Neural progenitor cell (in vitro differentiated cells): ENCODE measurements around the gene TLK1. TPM values are rescaled to one million over a fixed set of nuclear protein-coding genes. Genes with fewer than 3 reads are reported as not detected.

Source experiments
- DNase-seq: peaks from one replicate; pipeline ENCODE4 v3.0.0-alpha.2; 2016; ENCODE audit warnings: low spot score
- H2AFZ ChIP-seq: fragments of 200-600 bp; sonication (generic); replicated peaks from 2 replicates; pipeline ENCODE4 v1.6.1; 2016; ENCODE audit warnings: antibody characterized with exemption
- H3F3A ChIP-seq: fragments of 200-600 bp; sonication (generic); 2 replicates; pipeline ENCODE4 v1.6.1; 2016; ENCODE audit warnings: antibody characterized with exemption, low read depth
- H3K27ac ChIP-seq: fragments of 200-600 bp; sonication (generic); 2 replicates; pipeline ENCODE4 v1.5.1; 2016; ENCODE audit warnings: mild to moderate bottlenecking
- H3K27me3 ChIP-seq: fragments of 200-600 bp; sonication (generic); 2 replicates; pipeline ENCODE4 v1.6.1; 2016; ENCODE audit warnings: mild to moderate bottlenecking, moderate library complexity
- H3K36me3 ChIP-seq: fragments of 200-600 bp; sonication (generic); 2 replicates; pipeline ENCODE4 v1.5.1; 2016
- H3K4me1 ChIP-seq: fragments of 200-600 bp; sonication (generic); 2 replicates; pipeline ENCODE4 v1.6.1; 2016; ENCODE audit warnings: mixed run types
- H3K4me2 ChIP-seq: fragments of 200-600 bp; sonication (generic); 2 replicates; pipeline ENCODE4 v1.6.1; 2016
- H3K4me3 ChIP-seq: fragments of 200-600 bp; sonication (generic); 2 replicates; pipeline ENCODE4 v1.5.1; 2016
- H3K79me2 ChIP-seq: fragments of 200-600 bp; sonication (generic); 2 replicates; pipeline ENCODE4 v1.6.1; 2016; ENCODE audit warnings: low read depth
- H3K9ac ChIP-seq: fragments of 200-600 bp; sonication (generic); 2 replicates; pipeline ENCODE4 v1.6.1; 2016
- H3K9me3 ChIP-seq: fragments of 200-600 bp; sonication (generic); 2 replicates; pipeline ENCODE4 v1.5.1; 2016; ENCODE audit warnings: low read depth
- H4K20me1 ChIP-seq: fragments of 200-600 bp; sonication (generic); 2 replicates; pipeline ENCODE4 v1.6.1; 2016; ENCODE audit warnings: low read depth
- H3K27ac Mint-ChIP-seq: 3 replicates; pipeline ENCODE4 v1.8.0; 2021; ENCODE audit warnings: mixed read lengths
- H3K27me3 Mint-ChIP-seq: 2 replicates; pipeline ENCODE4 v1.8.0; 2022; ENCODE audit warnings: low read depth, mild to moderate bottlenecking, inconsistent platforms, moderate library complexity, mixed read lengths; ENCODE audit not compliant: insufficient read depth
- H3K36me3 Mint-ChIP-seq: 3 replicates; pipeline ENCODE4 v1.8.0; 2021; ENCODE audit warnings: mixed read lengths
- H3K4me1 Mint-ChIP-seq: 3 replicates; pipeline ENCODE4 v1.8.0; 2021; ENCODE audit warnings: mixed read lengths
- H3K4me3 Mint-ChIP-seq: 3 replicates; pipeline ENCODE4 v1.8.0; 2021; ENCODE audit warnings: mild to moderate bottlenecking, moderate library complexity, mixed read lengths
- H3K9me3 Mint-ChIP-seq: 3 replicates; pipeline ENCODE4 v1.8.0; 2020; ENCODE audit warnings: mixed read lengths
- CTCF ChIP-seq: fragments of 200-600 bp; sonication (generic); IDR thresholded peaks from 2 replicates; pipeline ENCODE4 v1.5.1; 2017; ENCODE audit warnings: antibody characterized with exemption, mild to moderate bottlenecking
- EZH2 ChIP-seq: fragments of 200-600 bp; sonication (generic); IDR thresholded peaks from 2 replicates; pipeline ENCODE4 v1.6.1; 2017; ENCODE audit warnings: antibody characterized with exemption, mild to moderate bottlenecking, moderate library complexity
- EZH2phosphoT487 ChIP-seq: fragments of 200-600 bp; sonication (generic); IDR thresholded peaks from 2 replicates; pipeline ENCODE4 v1.6.1; 2017; ENCODE audit warnings: antibody characterized with exemption
- total RNA-seq: library from RNA; depleted of rRNA; stranded (reverse); fragments of >200 nt; gene quantifications from 2 replicates; pipeline ENCODE4 v1.2.3, GENCODE V29; 2015; ENCODE audit warnings: low replicate concordance

Gene TLK1
- total RNA-seq, 1 donor from 2014 or later = 31.1 TPM

- Mint-ChIP-seq H3K27me3 (peaks cover 2% of the 10 kb centered on the region), H3K4me3 (no peak overlapping the region), H3K9me3 (no peaks in the 10 kb centered on the region), H3K4me1 (peaks cover 14% of the 10 kb centered on the region), H3K27ac (no peak overlapping the region), H3K36me3 (no peaks in the 10 kb centered on the region)
- H3K9me3 ChIP-seq = no peaks in the 10 kb centered on the region
- no peak for DNase-seq
- no peak overlapping the region for H3K4me2 ChIP-seq
- peaks cover 7% of the 10 kb centered on the region for H3K4me1 ChIP-seq
- peaks cover 14% of the 10 kb centered on the region for H3K27me3 ChIP-seq
- no peaks in the 10 kb centered on the region for H3K36me3 ChIP-seq
- peaks cover 14% of the 10 kb centered on the region for H3F3A ChIP-seq
- TF ChIP-seq EZH2phosphoT487 = no peak
- TF ChIP-seq CTCF = no peak
- no peak for TF ChIP-seq EZH2
- H2AFZ ChIP-seq = no peak overlapping the region
- no peak overlapping the region for H3K9ac ChIP-seq
- no peaks in the 10 kb centered on the region for H3K79me2 ChIP-seq
- H4K20me1 ChIP-seq = no peaks in the 10 kb centered on the region
- no peak overlapping the region for H3K27ac ChIP-seq
- H3K4me3 ChIP-seq = no peak overlapping the region
Measured at GRCh38 chr2:170975127-170975942, 185.4 kb downstream of the TLK1 start.

- Mint-ChIP-seq H3K9me3 (no peaks in the 10 kb centered on the region), H3K27me3 (peaks cover 2% of the 10 kb centered on the region), H3K36me3 (no peaks in the 10 kb centered on the region), H3K4me1 (peaks cover 14% of the 10 kb centered on the region), H3K27ac (peak overlapping the region; percentile 16), H3K4me3 (peak overlapping the region; percentile 62)
- Histone ChIP-seq H3K9ac (no peak overlapping the region), H3K9me3 (no peaks in the 10 kb centered on the region), H3F3A (peaks cover 14% of the 10 kb centered on the region), H3K4me1 (peaks cover 7% of the 10 kb centered on the region), H3K27ac (no peak overlapping the region), H2AFZ (no peak overlapping the region), H3K36me3 (no peaks in the 10 kb centered on the region), H3K79me2 (no peaks in the 10 kb centered on the region), H4K20me1 (no peaks in the 10 kb centered on the region), H3K4me2 (no peak overlapping the region), H3K27me3 (peaks cover 14% of the 10 kb centered on the region), H3K4me3 (no peak overlapping the region)
- no peak for TF ChIP-seq EZH2phosphoT487
- TF ChIP-seq EZH2 = no peak
- TF ChIP-seq CTCF = no peak
- DNase-seq = peak; percentile 19
Measured at GRCh38 chr2:170974304-170974993, 186.2 kb downstream of the TLK1 start.

GRCh38 chr2:170973492-170974303, 187.0 kb downstream of the TLK1 start:
- H3K27ac Mint-ChIP-seq = peak overlapping the region; percentile 16
- DNase-seq = peak; percentile 91
- H3K27ac ChIP-seq = no peak overlapping the region
- peaks cover 14% of the 10 kb centered on the region for H3K27me3 ChIP-seq
- no peaks in the 10 kb centered on the region for H3K36me3 Mint-ChIP-seq
- H3K4me2 ChIP-seq = peak overlapping the region; percentile 88
- H3K27me3 Mint-ChIP-seq = peaks cover 2% of the 10 kb centered on the region
- peaks cover 22% of the 10 kb centered on the region for H3F3A ChIP-seq
- H3K9me3 Mint-ChIP-seq = no peaks in the 10 kb centered on the region
- H3K9ac ChIP-seq = peak overlapping the region; percentile 28
- peak overlapping the region; percentile 54 for H3K4me3 ChIP-seq
- peak overlapping the region; percentile 62 for H3K4me3 Mint-ChIP-seq
- H3K4me1 Mint-ChIP-seq = peaks cover 14% of the 10 kb centered on the region
- no peaks in the 10 kb centered on the region for H3K79me2 ChIP-seq
- H3K4me1 ChIP-seq = peaks cover 7% of the 10 kb centered on the region
- no peaks in the 10 kb centered on the region for H4K20me1 ChIP-seq
- TF ChIP-seq EZH2phosphoT487 = no peak
- TF ChIP-seq EZH2 = peak; percentile 27
- peak; percentile 97 for TF ChIP-seq CTCF
- no peaks in the 10 kb centered on the region for H3K36me3 ChIP-seq
- no peaks in the 10 kb centered on the region for H3K9me3 ChIP-seq
- H2AFZ ChIP-seq = peak overlapping the region; percentile 97
